Measurements from ENCODE around the gene HUS1. TPM values are rescaled to one million over a fixed set of nuclear protein-coding genes. Genes with fewer than 3 reads are reported as not detected.

HUS1 gene
- total and polyA plus RNA-seq, 2 of the 4 experiments (the other 2 are of a cell fraction) = 16.2 to 18.3 TPM

DNA sequence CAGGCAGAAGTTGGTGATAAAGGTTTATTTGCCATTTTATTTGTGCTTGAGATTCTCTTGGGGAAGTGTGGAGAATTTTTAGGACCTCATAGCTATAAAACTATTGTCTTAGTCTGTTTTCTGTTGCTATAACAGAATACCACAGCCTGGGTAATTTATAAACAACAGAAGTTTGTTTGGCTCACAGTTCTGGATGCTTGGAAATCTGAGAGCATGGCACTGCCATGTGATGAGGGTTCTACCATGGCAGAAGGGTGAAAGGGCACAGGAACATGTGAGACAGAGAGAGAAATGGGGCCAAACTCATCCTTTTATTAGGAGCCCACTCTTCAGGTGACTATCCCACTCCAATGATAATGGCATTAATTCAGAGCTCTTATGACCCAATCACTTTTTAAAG, 37.2 kb upstream of the HUS1 start:
- in situ Hi-C loops (cut with MboI; ENCODE audit: low sequenced_read_pairs) (no loop called here), intact Hi-C loops (cut with micrococcal nuclease) (no loop called here), dilution Hi-C loops (cut with HindIII; ENCODE audit: low sequenced_read_pairs, unreplicated experiment) (no loop called here)
- H2BK20ac ChIP-seq (ENCODE audit: low read depth, low read length) = no peak overlapping the region
- CTCF ChIA-PET = no interaction called here
- H3K4me1 ChIP-seq (ENCODE audit: control insufficient read depth, insufficient read depth, low read length) = no peaks in the 10 kb centered on the region
- H3K9ac ChIP-seq (ENCODE audit: low read depth, low read length) = no peak overlapping the region
- DNase-seq (no peak), ATAC-seq (ENCODE audit: low read depth) (no peak)
- peaks cover 7% of the 10 kb centered on the region for H3K27me3 ChIP-seq (ENCODE audit: control insufficient read depth, insufficient read depth, low read length)
- no peak overlapping the region for H2BK15ac ChIP-seq (ENCODE audit: low read depth, low read length)
- no peak for TF ChIP-seq SMC3 (IDR thresholded peaks at IDR 0.05; ENCODE audit: low read depth, low read length)
- TF ChIP-seq FOS (IDR thresholded peaks at IDR 0.05; ENCODE audit: low read depth, low read length) = no peak
- no peak for TF ChIP-seq CEBPB (IDR thresholded peaks at IDR 0.05; ENCODE audit: low read depth, low read length)
- no peak for TF ChIP-seq CHD1 (IDR thresholded peaks at IDR 0.05; ENCODE audit: low read depth, low read length)
- no peak for TF ChIP-seq RCOR1 (IDR thresholded peaks at IDR 0.05; ENCODE audit: insufficient replicate concordance, low read length)
- no peak for TF ChIP-seq POLR2A (IDR thresholded peaks at IDR 0.05; ENCODE audit: low read depth, low read length)
- TF ChIP-seq, protein P1, sequence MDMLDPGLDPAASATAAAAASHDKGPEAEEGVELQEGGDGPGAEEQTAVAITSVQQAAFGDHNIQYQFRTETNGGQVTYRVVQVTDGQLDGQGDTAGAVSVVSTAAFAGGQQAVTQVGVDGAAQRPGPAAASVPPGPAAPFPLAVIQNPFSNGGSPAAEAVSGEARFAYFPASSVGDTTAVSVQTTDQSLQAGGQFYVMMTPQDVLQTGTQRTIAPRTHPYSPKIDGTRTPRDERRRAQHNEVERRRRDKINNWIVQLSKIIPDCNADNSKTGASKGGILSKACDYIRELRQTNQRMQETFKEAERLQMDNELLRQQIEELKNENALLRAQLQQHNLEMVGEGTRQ (IDR thresholded peaks at IDR 0.05; ENCODE audit: low read depth, low read length) = no peak
- no peak for TF ChIP-seq MXI1 (IDR thresholded peaks at IDR 0.05; ENCODE audit: borderline replicate concordance, low read depth, low read length)
- TF ChIP-seq MAFK (IDR thresholded peaks at IDR 0.05; ENCODE audit: low read depth, low read length) = no peak
- no peak for TF ChIP-seq BHLHE40 (IDR thresholded peaks at IDR 0.05; ENCODE audit: low read depth, low read length)
- no peak for TF ChIP-seq MAZ (IDR thresholded peaks at IDR 0.05; ENCODE audit: borderline replicate concordance, low read depth, low read length)
- no peak overlapping the region for H3K23ac ChIP-seq (ENCODE audit: low read depth, low read length)
- no peak overlapping the region for H4K5ac ChIP-seq (ENCODE audit: low read depth, low read length)
- H3K4me3 ChIP-seq (ENCODE audit: insufficient read depth, low read depth, low read length) = no peak overlapping the region
- POLR2A ChIA-PET (ENCODE audit: unreplicated experiment) = no interaction called here
- H3K36me3 ChIP-seq (ENCODE audit: control insufficient read depth, insufficient read depth, low read length) = no peaks in the 10 kb centered on the region
- no peak overlapping the region for H3K56ac ChIP-seq (ENCODE audit: extremely low read depth, insufficient read depth, low read length)
- no peaks in the 10 kb centered on the region for H4K20me1 ChIP-seq (ENCODE audit: insufficient read depth, low read length)
- H3K14ac ChIP-seq (replicated peaks; ENCODE audit: low read depth, low read length) = no peak overlapping the region
- H3K79me1 ChIP-seq (ENCODE audit: low read depth in 1 of 2, low read length in 2 of 2) = no peaks in the 10 kb centered on the region
- no peak overlapping the region for H3K18ac ChIP-seq (ENCODE audit: low read depth, low read length)
- H2BK5ac ChIP-seq (ENCODE audit: low read depth, low read length, poor library complexity, severe bottlenecking) = no peak overlapping the region
- no TSS peak for BruUV-seq (replicated peaks)
- H3K27ac ChIP-seq (ENCODE audit: insufficient read depth, low read length) = no peak overlapping the region
- H4K8ac ChIP-seq (ENCODE audit: low read depth in 2 of 2, low read length in 2 of 2) = no peak overlapping the region
- H2AK5ac ChIP-seq (ENCODE audit: low read depth, low read length) = no peak overlapping the region
- H2AK9ac ChIP-seq (replicated peaks; ENCODE audit: low read depth, low read length, poor library complexity) = no peak overlapping the region
- H3K9me1 ChIP-seq (ENCODE audit: insufficient read depth, low read length) = no peaks in the 10 kb centered on the region
- H2BK120ac ChIP-seq (ENCODE audit: low read depth, low read length) = no peak overlapping the region
- no peak overlapping the region for H4K91ac ChIP-seq (ENCODE audit: insufficient read depth, low read depth, low read length)
- H3K4me2 ChIP-seq (ENCODE audit: low read depth, low read length) = no peak overlapping the region
- H2AFZ ChIP-seq (replicated peaks; ENCODE audit: low read length, poor library complexity) = no peak overlapping the region
- no peaks in the 10 kb centered on the region for H3K9me3 ChIP-seq (ENCODE audit: control insufficient read depth, insufficient read depth, low read length)
- no peak overlapping the region for H3K4ac ChIP-seq (ENCODE audit: low read depth, low read length)
